HFF-Myc (cell line): Measurements from ENCODE around the gene CDH4.

Experiments
- DNase-seq: peaks from one replicate; pipeline ENCODE4 v3.0.0-alpha.2; 2011; ENCODE audit warnings: low read depth; ENCODE audit errors: extremely low read depth
- H3K4me3 ChIP-seq: replicated peaks from 2 replicates; pipeline ENCODE4 v1.5.1; 2011; ENCODE audit warnings: low read depth, mild to moderate bottlenecking, control low read depth, low read length
- CTCF ChIP-seq: IDR thresholded peaks from 2 replicates; pipeline ENCODE4 v1.5.1; 2012; ENCODE audit warnings: mild to moderate bottlenecking, low read depth, low read length, control low read depth; ENCODE audit errors: missing control alignments

CDH4 gene

GRCh38 chr20:61349447-61350165 lies 97.5 kb downstream of the CDH4 start:
- H3K4me3 ChIP-seq, result no peak overlapping the region
- no peak for DNase-seq
- no peak for TF ChIP-seq CTCF

- peak; percentile 13 for TF ChIP-seq CTCF
These were observed 98.6 kb downstream of the CDH4 start for GRCh38 chr20:61350500-61351250.

GRCh38 chr20:61352346-61353260 lies 100.5 kb downstream of the CDH4 start:
- H3K4me3 ChIP-seq, result no peak overlapping the region
- no peak for DNase-seq
- TF ChIP-seq CTCF, result no peak

More at GRCh38 chr20:61350500-61351250, 98.6 kb downstream of the CDH4 start:
- no peak overlapping the region for H3K4me3 ChIP-seq
- DNase-seq, result no peak

GRCh38 chr20:61353261-61354000 lies 101.4 kb downstream of the CDH4 start:
- no peak for DNase-seq
- H3K4me3 ChIP-seq, result no peak overlapping the region

GRCh38 chr20:61354001-61354390 lies 101.9 kb downstream of the CDH4 start:
- TF ChIP-seq CTCF, result no peak
- no peak for DNase-seq
- no peak overlapping the region for H3K4me3 ChIP-seq

More at GRCh38 chr20:61353261-61354000, 101.4 kb downstream of the CDH4 start:
- no peak for TF ChIP-seq CTCF

- TF ChIP-seq CTCF, result no peak
- H3K4me3 ChIP-seq, result no peak overlapping the region
- DNase-seq, result no peak
These were observed 102.4 kb downstream of the CDH4 start for GRCh38 chr20:61354501-61354900.
